ENCODE data around the gene TMEM108.

GRCh38 chr3:133106169-133106568 is 68.0 kb downstream of the TMEM108 start:
- TF ChIP-seq POLR2A (IDR thresholded peaks at IDR 0.05) (no peak), CTCF (IDR thresholded peaks at IDR 0.05) (no peak)
